ENCODE data around the gene MTMR11.

GRCh38 chr1:149903836-149904491 is 32.7 kb downstream of the MTMR11 start:
- TF ChIP-seq EZH2 (IDR thresholded peaks at IDR 0.05) (no peak), FOXP2 (optimal IDR thresholded peaks at IDR 0.05; ENCODE audit: control extremely low read depth, extremely low read length, insufficient read depth) (no peak), POLR2AphosphoS5 (IDR thresholded peaks at IDR 0.05; ENCODE audit: borderline replicate concordance, low read depth, low read length) (no peak)

Measured in SK-N-MC (cell line).